Measurements from ENCODE around the gene FOXRED2. TPM values are rescaled to one million over a fixed set of nuclear protein-coding genes. Genes with fewer than 3 reads are reported as not detected.

FOXRED2 gene
- total RNA-seq, 2 experiments from 2014 or later: 16.7 to 17.5 TPM

GRCh38 chr22:36510966-36511881 is 4.4 kb upstream of the FOXRED2 start:
- peaks cover 13% of the 10 kb centered on the region for H3K4me1 Mint-ChIP-seq (ENCODE audit: low read depth)
- peak; percentile 15 for ATAC-seq
- CTCF ChIA-PET: interaction anchor here (0.8 to 5.2 kb wide), 11 partner anchors 9 to 263 kb away, joined by 3 to 56 read pairs (median 4); no protein-coding TSS in a partner anchor

GRCh38 chr22:36510384-36510783 is 3.5 kb upstream of the FOXRED2 start:
- Mint-ChIP-seq H3K9me3 (peaks cover 3% of the 10 kb centered on the region), H3K27ac (peak overlapping the region; percentile 63), H3K36me3 (ENCODE audit: low read depth) (peaks cover 50% of the 10 kb centered on the region), H3K4me3 (no peak overlapping the region), H3K4me1 (ENCODE audit: low read depth) (peaks cover 17% of the 10 kb centered on the region), H3K27me3 (no peaks in the 10 kb centered on the region)
- ChIA-PET CTCF (interaction anchor here (0.8 to 5.2 kb wide), 10 partner anchors 8 to 263 kb away, joined by 3 to 56 read pairs (median 4); no protein-coding TSS in a partner anchor), POLR2A (interaction anchor here (1.2 to 12.6 kb wide), 6 partner anchors 9 to 258 kb away, joined by 3 to 172 read pairs (median 5); partner anchors contain the start of genes APOL1, EIF3D and TXN2)
- no peak for DNase-seq
- intact Hi-C loops (cut with micrococcal nuclease): no loop called here
- TF ChIP-seq CTCF (IDR thresholded peaks at IDR 0.05): no peak
- no peak for ATAC-seq

More at GRCh38 chr22:36510966-36511881, 4.4 kb upstream of the FOXRED2 start:
- peak; percentile 73 for TF ChIP-seq CTCF (IDR thresholded peaks at IDR 0.05)
- POLR2A ChIA-PET: interaction anchor here (0.5 to 12.6 kb wide), 6 partner anchors 12 to 259 kb away, joined by 3 to 172 read pairs (median 5); partner anchors contain the start of genes APOL1, EIF3D and TXN2
- peaks cover 3% of the 10 kb centered on the region for H3K9me3 Mint-ChIP-seq
- peak overlapping the region; percentile 63 for H3K27ac Mint-ChIP-seq
- H3K36me3 Mint-ChIP-seq (ENCODE audit: low read depth): peaks cover 58% of the 10 kb centered on the region
- intact Hi-C loops (cut with micrococcal nuclease): no loop called here
- DNase-seq: peak; percentile 62
- H3K4me3 Mint-ChIP-seq: no peak overlapping the region
- no peaks in the 10 kb centered on the region for H3K27me3 Mint-ChIP-seq

- peaks cover 21% of the 10 kb centered on the region for H3K4me1 Mint-ChIP-seq (ENCODE audit: low read depth)
- intact Hi-C loops (cut with micrococcal nuclease): no loop called here
- H3K9me3 Mint-ChIP-seq: peaks cover 3% of the 10 kb centered on the region
- no peak for DNase-seq
- TF ChIP-seq CTCF (IDR thresholded peaks at IDR 0.05): no peak
- POLR2A ChIA-PET: interaction anchor here (0.6 to 12.6 kb wide), 9 partner anchors 10 to 178 kb away, joined by 3 to 172 read pairs (median 4); partner anchors contain the start of gene EIF3D
- no peaks in the 10 kb centered on the region for H3K27me3 Mint-ChIP-seq
- CTCF ChIA-PET: interaction anchor here (0.9 to 5.2 kb wide), 4 partner anchors 9 to 221 kb away, joined by 3 to 56 read pairs (median 3); no protein-coding TSS in a partner anchor
- peak overlapping the region; percentile 74 for H3K27ac Mint-ChIP-seq
- H3K4me3 Mint-ChIP-seq: peak overlapping the region; percentile 53
- ATAC-seq: no peak
- peaks cover 41% of the 10 kb centered on the region for H3K36me3 Mint-ChIP-seq (ENCODE audit: low read depth)
Observed at GRCh38 chr22:36507518-36508010, 724 bp upstream of the FOXRED2 start.

- no peak for TF ChIP-seq CTCF (IDR thresholded peaks at IDR 0.05)
- ChIA-PET POLR2A (interaction anchor here (0.9 to 12.6 kb wide), 7 partner anchors 9 to 176 kb away, joined by 3 to 172 read pairs (median 6); partner anchors contain the start of gene EIF3D), CTCF (interaction anchor here (1.0 to 1.6 kb wide), 4 partner anchors 14 to 220 kb away, joined by 3 to 5 read pairs (median 4); no protein-coding TSS in a partner anchor)
- Mint-ChIP-seq H3K4me3 (peak overlapping the region; percentile 53), H3K4me1 (ENCODE audit: low read depth) (peaks cover 20% of the 10 kb centered on the region), H3K27ac (peak overlapping the region; percentile 67), H3K9me3 (peaks cover 3% of the 10 kb centered on the region), H3K36me3 (ENCODE audit: low read depth) (peaks cover 30% of the 10 kb centered on the region), H3K27me3 (no peaks in the 10 kb centered on the region)
- intact Hi-C loops (cut with micrococcal nuclease): no loop called here
- ATAC-seq: no peak
- DNase-seq: no peak
Observed at GRCh38 chr22:36505998-36506635, 723 bp downstream of the FOXRED2 start.

Data from activated CD8-positive, alpha-beta T cell treated with anti-CD3 and anti-CD28 coated beads for 36 hours (primary cell).